H9 (cell line): Measurements from ENCODE around the gene MERTK. TPM values are rescaled to one million over a fixed set of nuclear protein-coding genes. Genes with fewer than 3 reads are reported as not detected.

Experiments used
- DNase-seq: peaks from one replicate; pipeline ENCODE4 v3.0.0-alpha.2; 2017
- H2AFZ ChIP-seq: one replicate; pipeline ENCODE4 v1.6.1; 2013; ENCODE audit warnings: mild to moderate bottlenecking, low read length, control low read depth, moderate library complexity
- H2AK5ac ChIP-seq: 2 replicates; pipeline ENCODE4 v1.6.1; 2013; ENCODE audit warnings: low read length, control low read depth, mixed read lengths; ENCODE audit not compliant: insufficient read length
- H2BK120ac ChIP-seq: one replicate; pipeline ENCODE4 v1.6.1; 2013; ENCODE audit warnings: low read depth, mild to moderate bottlenecking, low read length, control low read depth, inconsistent platforms; ENCODE audit not compliant: poor library complexity, severe bottlenecking
- H2BK12ac ChIP-seq: 2 replicates; pipeline ENCODE4 v1.6.1; 2013; ENCODE audit warnings: low read length, control low read depth, mixed read lengths, low read depth; ENCODE audit not compliant: insufficient read length
- H2BK15ac ChIP-seq: 2 replicates; pipeline ENCODE4 v1.6.1; 2013; ENCODE audit warnings: low read depth, low read length, control low read depth
- H2BK20ac ChIP-seq: one replicate; pipeline ENCODE4 v1.6.1; 2013; ENCODE audit warnings: low read depth, mild to moderate bottlenecking, low read length, control low read depth, inconsistent platforms; ENCODE audit not compliant: poor library complexity, severe bottlenecking
- H2BK5ac ChIP-seq: 2 replicates; pipeline ENCODE4 v1.6.1; 2013; ENCODE audit warnings: low read length, control low read depth, mixed read lengths; ENCODE audit not compliant: insufficient read length
- H3K14ac ChIP-seq: 2 replicates; pipeline ENCODE4 v1.6.1; 2013; ENCODE audit warnings: low read length, control low read depth; ENCODE audit not compliant: insufficient read depth
- H3K18ac ChIP-seq: 2 replicates; pipeline ENCODE4 v1.6.1; 2013; ENCODE audit warnings: low read depth, mild to moderate bottlenecking, mixed read lengths, low read length, control low read depth; ENCODE audit not compliant: insufficient read length
- H3K23ac ChIP-seq: 2 replicates; pipeline ENCODE4 v1.6.1; 2013; ENCODE audit warnings: low read length, control low read depth, mixed read lengths, low read depth; ENCODE audit not compliant: insufficient read length
- H3K23me2 ChIP-seq: 2 replicates; pipeline ENCODE4 v1.6.1; 2013; ENCODE audit warnings: low read depth, mild to moderate bottlenecking, mixed read lengths, low read length, control low read depth; ENCODE audit not compliant: insufficient read length, poor library complexity, severe bottlenecking
- H3K27ac ChIP-seq: 2 replicates; pipeline ENCODE4 v1.5.1; 2013; ENCODE audit warnings: low read length, control low read depth, mixed read lengths, low read depth; ENCODE audit not compliant: insufficient read length
- H3K27me3 ChIP-seq: 2 replicates; pipeline ENCODE4 v1.6.1; 2013; ENCODE audit warnings: low read length, control low read depth, inconsistent platforms; ENCODE audit not compliant: insufficient read depth
- H3K4ac ChIP-seq: 2 replicates; pipeline ENCODE4 v1.6.1; 2013; ENCODE audit warnings: low read depth, mild to moderate bottlenecking, control low read depth, inconsistent platforms, low read length, moderate library complexity
- H3K4me1 ChIP-seq: 2 replicates; pipeline ENCODE4 v1.6.1; 2013; ENCODE audit warnings: low read length, control low read depth, inconsistent platforms; ENCODE audit not compliant: insufficient read depth
- H3K4me2 ChIP-seq: 2 replicates; pipeline ENCODE4 v1.6.1; 2013; ENCODE audit warnings: low read length, control low read depth, mixed read lengths; ENCODE audit not compliant: insufficient read length, insufficient read depth
- H3K56ac ChIP-seq: 2 replicates; pipeline ENCODE4 v1.6.1; 2013; ENCODE audit warnings: low read depth, mild to moderate bottlenecking, mixed read lengths, low read length, control low read depth; ENCODE audit not compliant: insufficient read length
- H3K79me1 ChIP-seq: 2 replicates; pipeline ENCODE4 v1.6.1; 2013; ENCODE audit warnings: low read depth, mild to moderate bottlenecking, moderate library complexity, low read length, control low read depth, inconsistent platforms; ENCODE audit not compliant: insufficient read depth, poor library complexity, severe bottlenecking
- H3K79me2 ChIP-seq: 2 replicates; pipeline ENCODE4 v1.6.1; 2013; ENCODE audit warnings: low read length, control low read depth, inconsistent platforms; ENCODE audit not compliant: insufficient read depth
- H3K9ac ChIP-seq: 2 replicates; pipeline ENCODE4 v1.6.1; 2013; ENCODE audit warnings: low read length, control low read depth, mixed read lengths; ENCODE audit not compliant: insufficient read length; ENCODE audit errors: extremely low read depth
- H3K9me3 ChIP-seq: one replicate; pipeline ENCODE4 v1.6.1; 2013; ENCODE audit warnings: low read depth, low read length, inconsistent platforms; ENCODE audit not compliant: control insufficient read depth
- H3T11ph ChIP-seq: one replicate; pipeline ENCODE4 v1.6.1; 2013; ENCODE audit warnings: mild to moderate bottlenecking, low read length, control low read depth, inconsistent platforms
- H4K20me1 ChIP-seq: one replicate; pipeline ENCODE4 v1.6.1; 2013; ENCODE audit not compliant: control insufficient read depth, insufficient read length, insufficient read depth
- H4K5ac ChIP-seq: 2 replicates; pipeline ENCODE4 v1.6.1; 2013; ENCODE audit warnings: low read depth, mild to moderate bottlenecking, mixed read lengths, low read length, control low read depth; ENCODE audit not compliant: insufficient read length
- H4K8ac ChIP-seq: replicated peaks from 2 replicates; pipeline ENCODE4 v1.6.1; 2013; ENCODE audit warnings: low read length, control low read depth, mixed read lengths, low read depth; ENCODE audit not compliant: insufficient read length
- H4K91ac ChIP-seq: 2 replicates; pipeline ENCODE4 v1.6.1; 2013; ENCODE audit warnings: low read depth, mild to moderate bottlenecking, moderate library complexity, mixed read lengths, low read length, control low read depth; ENCODE audit not compliant: insufficient read length
- H3K27ac Mint-ChIP-seq, 3 experiments: 2 replicates in 2 of 3; 3 replicates in 1 of 3; pipeline ENCODE4 v1.8.0; 2020 to 2021; ENCODE audit warnings: mixed read lengths in 3 of 3, mild to moderate bottlenecking in 1 of 3, moderate library complexity in 1 of 3
- H3K27me3 Mint-ChIP-seq: 2 replicates; pipeline ENCODE4 v1.8.0; 2021; ENCODE audit warnings: low read depth, mild to moderate bottlenecking, moderate library complexity, mixed read lengths
- H3K36me3 Mint-ChIP-seq, 3 experiments: 2 replicates in 2 of 3; 3 replicates in 1 of 3; pipeline ENCODE4 v1.8.0; 2020 to 2021; ENCODE audit warnings: low read depth in 3 of 3, mixed read lengths in 3 of 3; ENCODE audit not compliant: insufficient read depth in 1 of 3
- H3K4me1 Mint-ChIP-seq, 2 experiments: 2 replicates each; pipeline ENCODE4 v1.8.0; 2020; ENCODE audit warnings: mixed read lengths in 2 of 2
- H3K4me3 Mint-ChIP-seq, 2 experiments: 2 replicates in 1 of 2; 3 replicates in 1 of 2; pipeline ENCODE4 v1.8.0; 2020 to 2021; ENCODE audit warnings: mild to moderate bottlenecking in 2 of 2, mixed read lengths in 2 of 2, moderate library complexity in 1 of 2
- H3K9me3 Mint-ChIP-seq, 2 experiments: 2 replicates in 1 of 2; 3 replicates in 1 of 2; pipeline ENCODE4 v1.8.0; 2020; ENCODE audit warnings: mild to moderate bottlenecking in 2 of 2, mixed read lengths in 2 of 2, moderate library complexity in 1 of 2
- WGBS: extraction: QIAGEN DNeasy Blood & Tissue Kit; methylation state at CpG from one replicate; pipeline ENCODE4 v1.1.7; 2013; ENCODE audit warnings: missing lambda C conversion rate, low lambda C conversion rate, mixed read lengths; ENCODE audit not compliant: insufficient read length; ENCODE audit errors: extremely low coverage; 5-methylcytosine and 5-hydroxymethylcytosine counted together
- total RNA-seq: library from RNA; stranded (reverse); gene quantifications from 2 replicates; pipeline ENCODE4 v1.2.1, GENCODE V29; 2021
- TF ChIP-seq, protein P1 (sequence below): fragments of 200-600 bp; sonication (generic); conservative IDR thresholded peaks from 3 replicates; pipeline ENCODE4 v1.8.0; 2021; ENCODE audit warnings: antibody characterized with exemption, mild to moderate bottlenecking

The MERTK gene
- total RNA-seq, 1 experiment from 2014 or later = 4.8 TPM

DNA sequence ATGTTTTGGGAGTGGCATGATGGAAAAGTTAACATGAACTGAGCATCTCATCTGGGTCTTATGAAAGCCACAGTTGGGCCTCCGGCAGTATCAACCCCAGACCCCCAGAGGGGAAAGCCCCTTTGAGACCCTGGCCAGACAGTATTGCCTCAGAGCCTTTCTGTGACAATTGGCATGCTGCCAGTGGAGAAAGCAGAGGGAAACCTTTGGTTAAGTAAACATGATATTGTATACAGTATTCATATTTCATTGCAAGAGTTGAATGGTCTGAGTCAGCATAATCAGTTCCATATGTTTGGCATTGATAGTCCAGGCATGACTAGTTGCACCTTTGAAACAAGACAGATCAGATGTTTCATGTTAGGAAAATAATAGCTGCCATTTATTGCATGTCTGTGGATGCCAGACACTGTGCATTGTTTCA is 20.0 kb downstream of the MERTK start:
- no peaks in the 10 kb centered on the region for H3K9me3 Mint-ChIP-seq
- Histone ChIP-seq H3K9me3 (no peaks in the 10 kb centered on the region), H3K14ac (no peak overlapping the region), H2BK120ac (no peak overlapping the region), H4K20me1 (no peaks in the 10 kb centered on the region), H2AFZ (no peak overlapping the region), H3K79me1 (no peaks in the 10 kb centered on the region), H2AK5ac (no peak overlapping the region), H4K8ac (no peak overlapping the region), H3K27ac (no peak overlapping the region), H3K9ac (no peak overlapping the region), H3K23ac (no peak overlapping the region), H4K91ac (no peak overlapping the region), H2BK5ac (no peak overlapping the region), H2BK12ac (no peak overlapping the region), H3K4me1 (no peaks in the 10 kb centered on the region), H3K4ac (no peak overlapping the region), H4K5ac (no peak overlapping the region), H3K18ac (no peak overlapping the region), H3K23me2 (no peaks in the 10 kb centered on the region), H3K27me3 (no peaks in the 10 kb centered on the region), H2BK20ac (no peak overlapping the region), H3K56ac (no peak overlapping the region), H2BK15ac (no peak overlapping the region), H3K4me2 (no peak overlapping the region), H3K79me2 (no peaks in the 10 kb centered on the region), H3T11ph (no peak overlapping the region)
- 0 out of 4 replicates have a peak, but pooled peaks cover 0 to 3% of the 10 kb centered on the region in 2 experiments for H3K4me1 Mint-ChIP-seq
- WGBS = no CpG with 5 or more reads among the region's 1 CpG
- no peak overlapping the region; a peak in 1 of 7 replicates for H3K27ac Mint-ChIP-seq
- no peak for DNase-seq
- H3K36me3 Mint-ChIP-seq = no peaks in the 10 kb centered on the region
- no peak overlapping the region for H3K4me3 Mint-ChIP-seq
- TF ChIP-seq, protein P1, sequence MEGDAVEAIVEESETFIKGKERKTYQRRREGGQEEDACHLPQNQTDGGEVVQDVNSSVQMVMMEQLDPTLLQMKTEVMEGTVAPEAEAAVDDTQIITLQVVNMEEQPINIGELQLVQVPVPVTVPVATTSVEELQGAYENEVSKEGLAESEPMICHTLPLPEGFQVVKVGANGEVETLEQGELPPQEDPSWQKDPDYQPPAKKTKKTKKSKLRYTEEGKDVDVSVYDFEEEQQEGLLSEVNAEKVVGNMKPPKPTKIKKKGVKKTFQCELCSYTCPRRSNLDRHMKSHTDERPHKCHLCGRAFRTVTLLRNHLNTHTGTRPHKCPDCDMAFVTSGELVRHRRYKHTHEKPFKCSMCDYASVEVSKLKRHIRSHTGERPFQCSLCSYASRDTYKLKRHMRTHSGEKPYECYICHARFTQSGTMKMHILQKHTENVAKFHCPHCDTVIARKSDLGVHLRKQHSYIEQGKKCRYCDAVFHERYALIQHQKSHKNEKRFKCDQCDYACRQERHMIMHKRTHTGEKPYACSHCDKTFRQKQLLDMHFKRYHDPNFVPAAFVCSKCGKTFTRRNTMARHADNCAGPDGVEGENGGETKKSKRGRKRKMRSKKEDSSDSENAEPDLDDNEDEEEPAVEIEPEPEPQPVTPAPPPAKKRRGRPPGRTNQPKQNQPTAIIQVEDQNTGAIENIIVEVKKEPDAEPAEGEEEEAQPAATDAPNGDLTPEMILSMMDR = no peak
- no peaks in the 10 kb centered on the region for H3K27me3 Mint-ChIP-seq
